Heart right ventricle (tissue), 16 donors: Measurements from ENCODE around the gene NME3. TPM values are rescaled to one million over a fixed set of nuclear protein-coding genes. Genes with fewer than 3 reads are reported as not detected.

ENCODE experiments used
- ATAC-seq, 8 donors: fragments of 200-7000 bp; cut with Tn5 transposase; one replicate each; pipeline ENCODE4 v1.9.1; 2020; ENCODE audit warnings: mild to moderate bottlenecking in 8 of 8, moderate library complexity in 8 of 8, moderate number of reproducible peaks in 1 of 8
- DNase-seq, 2 donors: peaks; one replicate each; pipeline ENCODE4 v3.0.0-alpha.2; 2020
- H3K27ac ChIP-seq, 10 donors: fragments of 200-600 bp; sonication (generic) in 2 of 10; one replicate each; pipeline versions ENCODE4 v1.5.0 to v1.8.0; 2020 to 2022; ENCODE audit warnings: mild to moderate bottlenecking in 3 of 10
- H3K27me3 ChIP-seq, 7 donors: fragments of 200-600 bp; one replicate each; pipeline ENCODE4 v1.8.0; 2021 to 2022; ENCODE audit warnings: mild to moderate bottlenecking in 2 of 7
- H3K36me3 ChIP-seq, 9 donors: fragments of 200-600 bp; sonication (generic) in 1 of 9; one replicate each; pipeline versions ENCODE4 v1.5.0 to v1.8.0; 2020 to 2022; ENCODE audit warnings: mild to moderate bottlenecking in 2 of 9
- H3K4me1 ChIP-seq, 9 donors: fragments of 200-600 bp; sonication (generic) in 1 of 9; one replicate each; pipeline versions ENCODE4 v1.5.0 to v1.8.0; 2020 to 2022; ENCODE audit warnings: mild to moderate bottlenecking in 4 of 9
- H3K4me3 ChIP-seq, 10 donors: fragments of 200-600 bp; sonication (generic) in 2 of 10; one replicate each; pipeline versions ENCODE4 v1.5.0 to v1.8.0; 2020 to 2022; ENCODE audit warnings: mild to moderate bottlenecking in 7 of 10, moderate library complexity in 2 of 10
- H3K9me3 ChIP-seq, 11 donors: fragments of 200-600 bp in 10 of 11; sonication (generic) in 2 of 11; one replicate each; pipeline versions ENCODE4 v1.5.0 to v1.8.0; 2013 to 2022; ENCODE audit warnings: mild to moderate bottlenecking in 2 of 11, control low read depth in 1 of 11, moderate library complexity in 1 of 11
- WGBS, 2 donors: extraction: QIAGEN DNeasy Blood & Tissue Kit; methylation state at CpG; one replicate each; pipeline ENCODE4 v1.1.7; 2013; ENCODE audit warnings: inconsistent platforms in 1 of 2; 5-methylcytosine and 5-hydroxymethylcytosine counted together
- intact Hi-C, 10 donors: fragments of 100-400 bp; cut with DNase I; formaldehyde crosslinking; loops; one replicate each; pipeline versions ENCODE4 v1.11.1 to v1.14.2; 2022
- polyA plus RNA-seq, 2 donors: library from polyadenylated mRNA; stranded (reverse); fragments of 200-250 nt; gene quantifications; one replicate each; pipeline ENCODE4 v1.2.3, GENCODE V29; 2013
- total RNA-seq, 10 donors: library from RNA; stranded (reverse); fragmentation: NEBNext Ultra II Directional in 3 of 10; extraction: Animal tissue kit (Norgen Biotek cat#: 25700) in 3 of 10; gene quantifications; one replicate each; pipeline versions ENCODE4 v1.2.1 to v1.2.4, GENCODE V29; 2021 to 2023
- TF ChIP-seq, protein P1 (sequence below), 9 donors: fragments of 200-600 bp; sonication (generic) in 2 of 9; IDR thresholded peaks; one replicate each; pipeline versions ENCODE4 v1.5.0 to v1.8.0; 2021 to 2022; ENCODE audit warnings: antibody characterized with exemption in 9 of 9, mild to moderate bottlenecking in 5 of 9, moderate library complexity in 1 of 9
- donor health status: Arrhythmogenic right ventricular cardiomyopathy.
- donor health status: ischemic (EF 13 %, LVEDD 7.1; RV severe dilation, severe dysfunction).
- donor health status: healthy with polysubstance abuse.
- donor health status: DM: no; HTN: yes; CAD: no.
- donor health status: DM: no; HTN: no; CAD: no.
- donor health status: ischemic (EF 25% LVEDD 6.9; RV normal size, moderate dysfunction).
- donor health status: ischemic (EF 25% LVEDD 5.7; RV mildly dilated, moderate dysfunction).
- donor health status: healthy.
- donor health status: DM: yes; HTN: yes; CAD: no.
- donor health status: Ischemic cardiomyopathy.
- donor health status: ischemic (EF 35%, LVEDD 5.7; RV mildly dilated, moderate dysfunction).
- donor health status: nonischemic (EF 11% LVEDD 7.7; RV severe dilation, severe dysfunction).
- donor health status: DM: yes; HTN: yes; CAD: no.
- donor health status: PGD.
- donor health status: ischemic (EF 29% LVEDD 5.4; RV normal size, mild dysfunction).
- donor health status: nonischemic (EF 23%, LVEDD 6.1; RV moderate dilation, normal function).

NME3 gene
- total and polyA plus RNA-seq, 12 donors, result 21.8 to 176 (median 31.6) TPM

DNA sequence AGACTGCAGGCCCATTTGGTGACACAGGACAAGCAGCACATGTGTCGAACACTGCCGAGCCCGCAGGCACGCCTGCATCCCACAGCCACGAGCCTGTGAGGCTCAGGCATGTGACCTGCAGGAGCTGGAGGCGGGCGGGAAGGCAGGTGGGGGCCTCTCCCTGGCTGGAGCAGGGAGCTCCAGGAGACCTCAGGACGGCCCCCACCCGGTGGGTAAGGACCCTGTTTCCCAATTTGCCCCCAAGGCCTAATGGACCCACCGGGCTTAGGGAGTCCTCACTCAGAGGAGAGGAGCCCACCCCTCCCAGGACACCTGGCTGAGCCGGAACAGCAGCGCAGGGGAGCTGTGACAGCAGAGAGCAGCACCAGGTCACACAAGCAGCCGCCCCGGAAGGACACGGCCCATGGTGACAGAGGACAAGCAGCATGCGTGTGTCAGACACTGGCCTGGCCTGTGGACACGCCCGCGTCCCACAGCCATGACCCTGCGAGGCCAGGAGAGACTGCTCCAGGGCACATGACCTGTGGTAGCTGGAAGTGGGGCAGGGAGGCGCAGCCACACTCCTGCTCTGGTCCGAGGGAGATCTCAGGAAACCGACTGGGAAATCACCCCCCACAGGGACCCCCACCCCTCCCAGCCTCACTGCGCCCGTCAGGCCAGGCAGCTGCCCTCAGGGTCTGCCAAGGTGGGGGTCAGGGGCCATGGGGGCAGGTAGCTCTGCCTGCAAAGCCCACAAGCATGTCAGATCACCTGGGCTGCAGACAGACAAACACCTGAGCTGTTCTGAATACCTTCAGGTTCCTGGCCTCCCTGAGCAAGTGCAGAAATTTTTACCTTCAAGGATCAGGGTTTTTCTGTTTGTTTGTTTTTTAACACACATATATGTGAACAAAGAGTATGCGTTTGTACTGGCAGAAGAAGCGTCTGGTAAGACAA is 8.7 kb upstream of the NME3 start:
- Histone ChIP-seq H3K9me3 (no peaks in the 10 kb centered on the region), H3K27ac (no peak overlapping the region), H3K27me3 (no peaks in the 10 kb centered on the region), H3K4me1 (peaks cover 16 to 50% (median 34%) of the 10 kb centered on the region in 9 donors), H3K4me3 (no peak overlapping the region), H3K36me3 (peaks cover 0 to 62% (median 15%) of the 10 kb centered on the region in 9 donors)
- ATAC-seq, result no peak
- 82% methylated on average over 27 of the region's 27 CpGs for WGBS, 2 donors
- intact Hi-C loops, result loop anchor here in 1 of 10 donors (5.0 kb wide), 1 partner anchor 157 kb away; no protein-coding TSS in a partner anchor
- TF ChIP-seq, protein P1, sequence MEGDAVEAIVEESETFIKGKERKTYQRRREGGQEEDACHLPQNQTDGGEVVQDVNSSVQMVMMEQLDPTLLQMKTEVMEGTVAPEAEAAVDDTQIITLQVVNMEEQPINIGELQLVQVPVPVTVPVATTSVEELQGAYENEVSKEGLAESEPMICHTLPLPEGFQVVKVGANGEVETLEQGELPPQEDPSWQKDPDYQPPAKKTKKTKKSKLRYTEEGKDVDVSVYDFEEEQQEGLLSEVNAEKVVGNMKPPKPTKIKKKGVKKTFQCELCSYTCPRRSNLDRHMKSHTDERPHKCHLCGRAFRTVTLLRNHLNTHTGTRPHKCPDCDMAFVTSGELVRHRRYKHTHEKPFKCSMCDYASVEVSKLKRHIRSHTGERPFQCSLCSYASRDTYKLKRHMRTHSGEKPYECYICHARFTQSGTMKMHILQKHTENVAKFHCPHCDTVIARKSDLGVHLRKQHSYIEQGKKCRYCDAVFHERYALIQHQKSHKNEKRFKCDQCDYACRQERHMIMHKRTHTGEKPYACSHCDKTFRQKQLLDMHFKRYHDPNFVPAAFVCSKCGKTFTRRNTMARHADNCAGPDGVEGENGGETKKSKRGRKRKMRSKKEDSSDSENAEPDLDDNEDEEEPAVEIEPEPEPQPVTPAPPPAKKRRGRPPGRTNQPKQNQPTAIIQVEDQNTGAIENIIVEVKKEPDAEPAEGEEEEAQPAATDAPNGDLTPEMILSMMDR (IDR thresholded peaks at IDR 0.05), result no peak
- DNase-seq, result peak in 1 of 2 donors; percentile 21

DNA sequence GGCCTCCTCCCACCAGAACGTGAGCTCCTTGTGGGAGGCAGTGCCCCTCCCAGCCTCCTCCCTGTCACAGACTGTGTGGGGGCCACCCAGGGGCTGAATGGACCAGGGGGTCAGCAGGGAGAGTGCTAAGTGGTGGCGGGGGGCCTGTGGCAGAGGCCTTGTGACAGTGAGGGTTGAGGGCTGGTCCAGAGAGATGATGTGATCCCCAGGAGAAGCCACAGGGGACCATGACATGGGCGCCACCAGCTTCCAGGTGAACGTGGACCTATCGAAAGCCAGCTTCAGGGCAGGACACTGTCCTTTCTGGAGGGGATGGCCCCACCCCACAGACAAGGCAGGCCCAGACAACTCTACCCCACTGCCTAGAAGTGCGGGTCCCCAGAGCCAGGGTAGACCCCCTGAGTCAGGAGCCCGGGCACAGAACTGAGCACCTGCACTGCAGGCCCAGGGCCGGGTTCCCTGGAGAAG is 7.9 kb upstream of the NME3 start:
- DNase-seq, result peak in 1 of 2 donors; percentile 13
- Histone ChIP-seq H3K9me3 (no peaks in the 10 kb centered on the region), H3K4me1 (peaks cover 19 to 50% (median 38%) of the 10 kb centered on the region in 9 donors), H3K27ac (peak overlapping the region in 1 of 10 donors; percentile 7), H3K36me3 (peaks cover 0 to 63% (median 15%) of the 10 kb centered on the region in 9 donors), H3K4me3 (no peak overlapping the region), H3K27me3 (no peaks in the 10 kb centered on the region)
- TF ChIP-seq, protein P1 (IDR thresholded peaks at IDR 0.05), result no peak
- WGBS, 2 donors, result 81 to 82% methylated on average over 8 of the region's 8 CpGs
- intact Hi-C loops, result loop anchor here in 1 of 10 donors (5.0 kb wide), 1 partner anchor 158 kb away; no protein-coding TSS in a partner anchor
- no peak for ATAC-seq

DNA sequence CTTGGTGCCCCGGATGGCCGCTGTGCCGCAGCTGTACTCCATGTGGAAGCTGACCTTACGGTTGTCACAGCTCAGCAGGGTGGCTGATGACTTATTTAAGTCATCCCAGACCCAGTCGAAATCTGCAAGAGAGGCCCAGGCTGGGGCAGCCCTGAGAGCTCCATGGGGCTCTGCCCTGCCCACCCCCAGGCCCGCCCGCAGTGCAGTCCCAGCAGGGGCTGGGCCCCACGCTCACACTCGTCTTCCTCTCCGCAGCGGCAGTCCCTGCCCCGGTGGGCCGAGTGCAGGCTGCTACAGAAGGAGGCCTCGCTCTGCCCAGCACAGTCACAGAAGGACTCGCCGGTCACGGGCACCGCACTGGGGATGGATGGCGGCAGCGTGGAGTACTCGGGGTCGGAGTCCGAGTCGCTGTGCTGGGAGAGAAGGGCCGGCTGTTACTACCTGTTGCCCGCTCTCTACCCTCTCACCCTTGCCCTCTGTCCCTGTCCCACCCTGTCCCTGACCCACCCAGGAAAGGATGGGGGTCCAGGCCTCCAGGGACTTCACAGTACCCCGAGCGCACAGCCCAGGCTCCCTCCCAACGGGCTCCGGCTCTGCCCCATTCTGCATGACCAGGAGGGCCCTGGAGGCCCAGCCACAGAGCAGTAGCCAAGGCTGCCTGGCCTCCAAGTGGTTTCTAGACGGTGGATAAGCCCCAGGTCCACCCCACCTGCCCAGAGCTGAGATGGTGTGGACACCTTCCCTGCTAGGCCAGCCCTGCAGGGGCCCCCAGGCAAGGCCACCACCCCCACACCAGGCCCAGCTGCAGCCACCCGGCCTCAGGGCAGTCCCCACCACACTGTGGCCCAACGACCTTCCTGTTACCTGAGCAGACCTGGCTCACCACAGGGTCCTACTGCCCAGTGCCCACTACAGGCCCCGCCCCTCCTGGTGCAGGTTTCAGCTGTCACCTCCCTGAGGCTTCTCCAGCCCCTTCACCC is 7.1 kb upstream of the NME3 start:
- no peaks in the 10 kb centered on the region for H3K9me3 ChIP-seq
- peaks cover 20 to 50% (median 38%) of the 10 kb centered on the region in 9 donors for H3K4me1 ChIP-seq
- ATAC-seq (no peak), DNase-seq (peak in 1 of 2 donors; percentile 13)
- H3K27me3 ChIP-seq, result no peaks in the 10 kb centered on the region
- H3K36me3 ChIP-seq, result peaks cover 0 to 63% (median 15%) of the 10 kb centered on the region in 9 donors
- intact Hi-C loops, result loop anchor here in 1 of 10 donors (5.0 kb wide), 1 partner anchor 159 kb away; no protein-coding TSS in a partner anchor
- WGBS, 2 donors, result 84 to 86% methylated on average over 34 of the region's 34 CpGs
- TF ChIP-seq, protein P1 (IDR thresholded peaks at IDR 0.05), result no peak
- peak overlapping the region in 1 of 10 donors; percentile 7 for H3K27ac ChIP-seq
- H3K4me3 ChIP-seq, result no peak overlapping the region
